Brain microvascular endothelial cell (primary cell): Measurements from ENCODE around the gene CLEC20A.
A peak's percentile ranks its signal among the peaks of the same experiment; 100 is the strongest.

Experiments used
- DNase-seq: peaks from one replicate; pipeline ENCODE4 v3.0.0-alpha.2; 2020
- H3K27ac ChIP-seq: fragments of 250-450 bp; sonication (Bioruptor Pico); 2 replicates; pipeline ENCODE4 v1.5.1; 2020; ENCODE audit warnings: mild to moderate bottlenecking, moderate library complexity
- H3K27me3 ChIP-seq: fragments of 250-450 bp; sonication (Bioruptor Pico); replicated peaks from 2 replicates; pipeline ENCODE4 v1.5.1; 2020; ENCODE audit warnings: mild to moderate bottlenecking
- H3K36me3 ChIP-seq: fragments of 250-450 bp; sonication (Bioruptor Pico); replicated peaks from 2 replicates; pipeline ENCODE4 v1.5.1; 2020; ENCODE audit warnings: mild to moderate bottlenecking
- H3K4me3 ChIP-seq: 2 replicates; pipeline ENCODE4 v1.5.1; 2011; ENCODE audit warnings: low read depth, mild to moderate bottlenecking, control low read depth, low read length, moderate library complexity
- in situ Hi-C: cut with HindIII; loops from 2 replicates; pipeline ENCODE4 v1.10.0; 2017; ENCODE audit warnings: low sequenced_read_pairs, low pct_ligation_motif_present
- TF ChIP-seq, protein P1 (sequence below): IDR thresholded peaks from 2 replicates; pipeline ENCODE4 v1.5.1; 2011; ENCODE audit warnings: low read depth, mild to moderate bottlenecking, moderate library complexity, low read length, control low read depth, inconsistent platforms; ENCODE audit errors: missing control alignments

CLEC20A gene

DNA sequence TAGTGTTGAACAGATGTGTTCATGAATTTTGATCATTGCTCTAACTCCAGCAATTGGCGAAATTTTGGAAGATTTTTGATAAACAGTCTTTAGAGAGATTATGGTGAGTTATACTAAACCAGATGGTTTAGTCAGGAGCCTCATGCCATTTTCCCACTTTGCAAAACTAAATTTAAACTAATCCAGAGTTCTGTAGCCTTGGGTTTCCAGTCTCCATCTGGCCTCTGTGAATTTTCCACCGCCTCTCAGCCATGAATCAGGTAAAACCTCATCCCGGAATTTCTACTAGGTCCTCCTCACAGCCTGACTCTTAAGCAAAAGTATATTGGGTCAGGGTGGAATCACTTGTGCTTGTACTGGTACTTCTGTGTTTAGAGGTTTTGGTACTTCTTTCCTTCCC lies 44.8 kb downstream of the CLEC20A start:
- H3K36me3 ChIP-seq, result peaks cover under 1% of the 10 kb centered on the region
- in situ Hi-C loops, result no loop called here
- H3K27me3 ChIP-seq, result no peaks in the 10 kb centered on the region
- TF ChIP-seq, protein P1, sequence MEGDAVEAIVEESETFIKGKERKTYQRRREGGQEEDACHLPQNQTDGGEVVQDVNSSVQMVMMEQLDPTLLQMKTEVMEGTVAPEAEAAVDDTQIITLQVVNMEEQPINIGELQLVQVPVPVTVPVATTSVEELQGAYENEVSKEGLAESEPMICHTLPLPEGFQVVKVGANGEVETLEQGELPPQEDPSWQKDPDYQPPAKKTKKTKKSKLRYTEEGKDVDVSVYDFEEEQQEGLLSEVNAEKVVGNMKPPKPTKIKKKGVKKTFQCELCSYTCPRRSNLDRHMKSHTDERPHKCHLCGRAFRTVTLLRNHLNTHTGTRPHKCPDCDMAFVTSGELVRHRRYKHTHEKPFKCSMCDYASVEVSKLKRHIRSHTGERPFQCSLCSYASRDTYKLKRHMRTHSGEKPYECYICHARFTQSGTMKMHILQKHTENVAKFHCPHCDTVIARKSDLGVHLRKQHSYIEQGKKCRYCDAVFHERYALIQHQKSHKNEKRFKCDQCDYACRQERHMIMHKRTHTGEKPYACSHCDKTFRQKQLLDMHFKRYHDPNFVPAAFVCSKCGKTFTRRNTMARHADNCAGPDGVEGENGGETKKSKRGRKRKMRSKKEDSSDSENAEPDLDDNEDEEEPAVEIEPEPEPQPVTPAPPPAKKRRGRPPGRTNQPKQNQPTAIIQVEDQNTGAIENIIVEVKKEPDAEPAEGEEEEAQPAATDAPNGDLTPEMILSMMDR, result no peak
- H3K4me3 ChIP-seq, result no peak overlapping the region
- no peak for DNase-seq
- no peak overlapping the region for H3K27ac ChIP-seq

DNA sequence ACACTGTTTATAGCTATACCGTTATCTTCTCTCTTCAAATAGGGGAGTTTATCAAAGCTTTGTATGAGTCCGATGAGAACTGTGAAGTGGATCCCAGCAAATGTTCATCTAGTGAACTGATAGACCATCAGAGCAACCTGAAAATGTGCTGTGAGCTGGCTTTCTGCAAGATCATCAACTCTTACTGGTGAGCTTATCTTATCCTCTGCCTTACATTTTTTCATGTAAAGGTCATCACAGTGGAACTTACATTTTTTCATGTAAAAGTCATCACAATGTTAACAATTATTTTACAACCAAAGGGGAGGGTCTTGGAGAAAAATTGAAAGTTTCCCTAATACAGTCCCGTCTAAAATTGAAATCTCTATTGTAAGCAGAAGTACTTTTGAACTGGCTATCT lies 45.2 kb downstream of the CLEC20A start:
- TF ChIP-seq, protein P1, result no peak
- Histone ChIP-seq H3K27ac (no peak overlapping the region), H3K36me3 (no peaks in the 10 kb centered on the region), H3K4me3 (no peak overlapping the region), H3K27me3 (no peaks in the 10 kb centered on the region)
- DNase-seq, result peak; percentile 56
- in situ Hi-C loops, result no loop called here

DNA sequence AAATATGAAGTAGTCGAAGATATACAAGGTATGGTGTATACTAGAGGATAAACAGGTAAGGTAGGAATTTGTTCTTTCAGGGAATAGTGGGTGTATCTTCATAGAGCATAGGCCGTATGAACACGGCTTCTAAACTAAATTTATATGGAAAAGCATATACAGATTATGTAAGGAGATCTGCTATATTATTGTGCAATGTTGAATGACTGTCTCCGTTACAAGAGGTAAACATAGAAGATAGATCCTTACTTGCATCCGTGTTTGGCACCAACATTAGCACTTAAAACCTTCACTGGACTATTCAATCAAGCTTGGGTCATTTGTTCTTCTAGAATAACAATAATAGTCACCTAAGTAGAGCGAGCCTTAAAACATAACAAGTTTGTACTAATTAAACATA lies 45.9 kb downstream of the CLEC20A start:
- Histone ChIP-seq H3K4me3 (no peak overlapping the region), H3K27ac (no peak overlapping the region), H3K27me3 (no peaks in the 10 kb centered on the region), H3K36me3 (no peaks in the 10 kb centered on the region)
- DNase-seq, result no peak
- TF ChIP-seq, protein P1, result no peak
- in situ Hi-C loops, result no loop called here

DNA sequence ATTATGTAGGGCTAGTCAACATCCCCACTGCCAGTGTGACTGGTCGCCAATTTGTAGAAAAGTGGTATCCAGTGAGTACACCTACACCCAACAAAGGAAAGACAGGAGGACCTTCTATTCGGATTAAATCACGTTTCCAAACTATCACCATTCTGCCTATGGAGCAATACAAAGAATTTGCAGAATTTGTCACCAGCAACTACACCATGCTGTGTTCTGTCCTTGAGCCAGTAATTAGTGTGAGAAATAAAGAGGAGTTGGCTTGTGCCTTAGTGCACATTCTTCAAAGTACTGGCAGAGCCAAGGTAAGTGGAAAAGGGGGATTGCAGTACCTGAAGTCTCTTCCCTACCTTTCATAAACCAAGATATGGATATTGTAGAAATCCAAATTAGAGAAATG lies 53.8 kb downstream of the CLEC20A start:
- Histone ChIP-seq H3K27ac (no peak overlapping the region), H3K4me3 (no peak overlapping the region), H3K36me3 (peaks cover 11% of the 10 kb centered on the region), H3K27me3 (no peaks in the 10 kb centered on the region)
- in situ Hi-C loops, result no loop called here
- no peak for DNase-seq
- TF ChIP-seq, protein P1, result no peak

DNA sequence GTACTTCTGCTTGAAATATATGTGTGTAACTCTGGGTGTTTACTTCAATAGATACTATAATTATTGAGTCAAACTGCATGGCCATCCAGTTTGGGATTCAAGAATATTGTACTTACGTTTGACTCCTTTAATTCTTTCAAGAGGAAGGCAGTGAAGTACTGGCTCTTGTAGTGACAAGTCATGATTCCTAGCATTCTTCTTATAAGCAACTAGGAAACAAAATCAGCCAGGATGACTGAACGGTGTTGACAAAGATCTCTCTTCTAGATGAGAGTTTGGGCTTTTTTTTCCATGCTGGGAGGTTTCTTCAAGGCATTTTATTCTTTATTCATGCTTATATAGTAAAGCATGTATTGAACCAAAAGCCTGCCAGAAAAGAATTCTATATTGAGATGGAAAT lies 58.3 kb downstream of the CLEC20A start:
- DNase-seq, result no peak
- TF ChIP-seq, protein P1, result no peak
- no peaks in the 10 kb centered on the region for H3K27me3 ChIP-seq
- no peak overlapping the region for H3K4me3 ChIP-seq
- in situ Hi-C loops, result no loop called here
- no peak overlapping the region for H3K27ac ChIP-seq
- peaks cover 11% of the 10 kb centered on the region for H3K36me3 ChIP-seq

DNA sequence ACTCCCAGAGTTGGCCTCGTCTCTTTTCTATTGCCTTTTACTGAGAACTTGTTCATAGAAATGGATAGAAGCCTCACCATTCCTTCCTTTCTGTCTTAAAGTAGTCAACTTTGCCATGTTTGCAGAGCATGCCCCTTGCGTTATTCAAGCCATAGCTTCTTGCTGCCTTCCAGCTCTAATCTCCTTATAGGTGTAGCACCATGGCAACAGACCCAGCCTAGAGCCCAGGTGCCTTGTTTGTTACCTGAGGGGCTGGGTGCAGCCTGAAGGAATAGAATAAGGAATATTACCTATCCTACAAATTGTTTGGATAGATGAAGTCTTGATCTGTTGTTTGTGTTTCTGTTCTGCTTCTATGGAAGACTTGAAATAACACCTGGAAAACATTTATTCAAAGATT lies 59.9 kb downstream of the CLEC20A start:
- Histone ChIP-seq H3K27me3 (no peaks in the 10 kb centered on the region), H3K4me3 (no peak overlapping the region), H3K36me3 (peaks cover 5% of the 10 kb centered on the region), H3K27ac (no peak overlapping the region)
- no peak for DNase-seq
- in situ Hi-C loops, result no loop called here
- TF ChIP-seq, protein P1, result no peak
